Measurements from ENCODE around the gene ZNF367.
"Not testable (repeated sequence)": the region's sequence is repeated elsewhere in the genome, so short reads cannot be mapped to it uniquely, and the experiment has no call there.

The ZNF367 gene

DNA sequence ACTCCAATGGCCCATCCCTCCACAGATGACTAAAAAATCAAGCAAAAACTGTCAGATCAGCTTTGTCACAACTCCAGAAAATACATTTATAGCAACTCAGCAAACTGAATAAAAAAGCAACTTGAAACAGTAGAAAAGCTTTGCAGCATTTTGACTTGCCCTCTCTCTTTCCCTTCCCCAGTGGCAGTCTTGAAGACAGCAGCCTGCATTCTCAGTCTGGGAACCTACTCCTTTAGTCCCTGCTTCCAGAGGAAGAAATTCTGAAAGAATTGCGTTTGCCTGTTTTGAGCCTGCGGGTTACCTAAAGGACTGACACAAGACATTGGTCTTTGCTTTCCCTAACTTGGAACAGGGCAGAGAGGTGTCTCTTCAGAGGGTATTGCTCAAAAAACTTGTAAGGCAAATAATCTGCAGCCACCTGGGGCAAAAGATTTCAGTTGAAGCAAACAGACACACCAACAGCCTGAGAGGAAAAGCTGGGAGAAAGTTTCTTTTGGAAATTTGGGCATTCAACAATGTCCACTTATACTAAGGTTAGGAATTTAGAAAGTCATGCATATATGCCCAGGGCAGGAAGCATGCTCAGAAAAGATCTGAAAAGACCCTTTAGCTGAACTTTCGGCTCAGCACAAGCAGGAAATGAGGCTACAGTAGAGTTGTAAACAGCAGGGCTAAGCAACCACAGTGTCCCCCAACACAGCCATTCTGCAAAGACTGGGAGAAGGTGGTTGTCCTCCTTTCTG, 19.4 kb downstream of the ZNF367 start:
- DNase-seq: no peak

DNA sequence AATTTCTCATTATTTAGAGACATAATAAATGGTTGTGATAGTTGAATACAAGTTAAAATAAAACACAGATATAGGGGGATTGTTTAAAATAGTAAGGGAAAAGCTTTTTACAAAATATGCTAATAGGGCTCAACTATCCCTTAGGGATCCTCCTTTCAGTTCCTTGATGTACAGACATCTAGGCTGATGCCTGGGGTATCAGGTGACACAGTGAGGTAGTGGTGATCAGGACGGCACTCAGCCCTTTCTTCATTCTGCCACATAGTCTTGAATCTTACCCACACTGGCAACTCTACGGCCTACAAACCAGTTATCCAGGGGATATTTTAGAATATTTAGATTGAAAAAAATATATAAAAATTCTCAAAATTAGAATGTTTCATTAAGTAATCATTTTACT, 22.2 kb downstream of the ZNF367 start:
- no peak for DNase-seq

DNA sequence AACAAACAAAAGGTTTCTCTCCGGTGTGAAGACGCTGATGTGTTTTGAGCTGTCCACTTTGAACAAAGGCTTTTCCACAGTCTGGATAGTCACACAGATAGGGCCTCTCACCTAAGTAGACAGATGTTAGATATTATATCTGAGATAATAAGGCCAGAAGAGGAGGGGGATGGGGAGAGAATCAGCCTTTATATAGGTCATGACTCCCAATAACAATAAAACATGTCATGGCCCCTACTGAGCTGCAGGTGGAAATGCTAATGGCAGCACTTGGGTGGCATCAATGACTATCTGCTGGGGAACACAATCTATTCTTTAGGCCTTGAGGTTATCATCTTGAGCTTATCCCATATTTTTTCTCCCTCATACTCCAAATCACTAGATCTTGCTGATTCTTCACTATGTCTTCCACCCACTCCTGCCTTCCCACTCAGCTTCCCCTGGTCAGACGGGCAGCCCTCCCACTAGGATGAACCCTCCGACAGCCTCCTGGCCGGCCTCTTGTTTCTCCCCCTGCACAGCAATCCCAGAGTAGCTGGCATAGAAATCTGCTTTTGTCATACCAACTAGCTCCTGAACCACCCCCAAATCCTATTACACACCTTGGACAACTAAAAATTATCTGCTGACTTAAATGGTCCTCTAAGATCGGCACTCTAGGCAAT, 23.2 kb downstream of the ZNF367 start:
- no peak for DNase-seq

DNA sequence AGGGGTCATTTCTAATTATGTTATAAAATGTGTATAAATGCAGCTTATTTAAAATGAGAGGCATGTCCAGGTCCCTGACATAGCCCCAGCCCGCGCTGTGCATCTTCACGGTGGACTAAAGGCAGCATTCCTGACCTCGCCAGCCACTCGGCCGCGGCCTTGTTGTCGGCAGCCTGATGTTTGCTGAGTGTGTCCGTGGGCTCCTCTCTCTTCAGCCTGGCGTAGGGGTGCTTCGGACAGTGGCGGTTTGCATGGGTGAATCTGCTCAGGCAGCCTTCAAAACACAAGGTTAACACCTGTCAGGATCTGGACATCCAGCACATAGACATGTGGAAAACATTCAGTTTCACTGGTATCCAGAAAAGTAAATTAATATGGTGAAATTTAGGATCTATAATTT, 25.9 kb downstream of the ZNF367 start:
- DNase-seq: no peak

DNA sequence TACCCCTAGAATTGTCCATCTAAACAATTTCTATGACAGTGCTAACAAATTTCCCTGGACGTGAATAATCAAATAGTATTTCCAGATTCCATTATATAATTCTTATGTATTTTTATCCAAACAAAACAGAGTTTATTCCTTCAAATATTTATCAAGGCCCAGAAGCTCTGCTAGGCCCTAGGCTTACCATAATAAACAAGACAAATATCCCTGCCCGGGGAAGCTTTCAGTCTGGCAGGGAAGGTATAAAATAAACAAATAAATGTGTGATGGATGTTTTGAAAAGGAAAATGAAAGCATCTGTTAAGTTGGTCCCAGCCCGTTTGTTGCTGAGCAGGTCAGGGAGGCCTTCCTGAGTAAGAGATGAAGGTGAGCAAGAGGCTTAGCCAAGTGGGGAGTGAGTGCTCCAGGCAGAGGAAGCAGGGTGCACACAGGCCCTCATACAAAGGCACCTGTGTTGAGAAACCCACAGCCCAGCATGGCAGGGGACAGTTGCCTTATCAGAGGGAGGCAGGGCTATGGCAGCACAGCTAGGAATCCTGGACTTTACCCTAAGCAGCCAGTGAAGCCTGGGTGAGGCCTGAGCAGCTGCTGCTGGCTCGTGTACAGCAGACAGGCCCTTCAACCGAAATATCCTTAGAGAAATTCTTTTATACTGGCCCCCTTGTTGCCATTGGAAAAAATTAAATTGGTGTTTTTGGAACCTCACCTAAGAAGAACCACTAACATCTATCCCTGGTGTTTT, 27.0 kb downstream of the ZNF367 start:
- no peak for DNase-seq

DNA sequence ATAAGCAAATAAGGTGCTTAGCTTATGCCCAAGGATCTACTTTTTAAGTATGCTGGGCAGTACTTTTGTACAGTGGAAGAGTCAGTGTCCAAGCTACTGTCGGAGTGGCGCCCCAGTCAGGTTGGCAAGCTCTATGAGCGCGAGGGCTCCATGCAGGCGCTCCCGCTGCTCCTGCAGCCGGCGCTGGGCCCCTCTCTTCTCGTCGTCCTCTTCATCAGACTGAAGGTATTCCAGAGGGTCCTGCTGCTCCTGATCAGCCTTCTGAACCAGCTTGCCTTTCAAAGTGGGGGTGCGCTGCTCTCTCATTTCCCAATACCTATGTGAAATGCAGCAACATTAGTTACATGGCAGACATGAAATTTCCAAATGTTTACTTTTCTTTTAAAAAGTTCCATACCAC, 30.0 kb downstream of the ZNF367 start:
- DNase-seq: no peak

DNA sequence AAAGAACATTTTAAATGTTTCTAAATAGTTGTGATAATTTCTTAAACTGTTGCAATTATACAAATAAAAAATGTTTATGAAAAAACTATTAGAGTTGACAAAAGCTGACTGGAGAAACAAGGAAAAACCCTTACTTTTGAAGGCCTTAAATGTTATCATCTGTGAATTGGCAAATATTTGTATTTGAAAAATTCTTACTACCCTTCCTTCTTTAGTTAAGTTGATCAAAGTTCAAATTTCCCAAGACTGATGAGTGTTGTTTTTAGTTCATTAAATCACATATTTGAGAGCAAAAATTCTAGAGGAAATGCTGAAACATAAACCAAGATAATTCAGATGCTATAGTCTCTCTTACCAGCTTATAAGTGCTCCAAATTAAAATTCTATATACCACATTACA, 32.0 kb downstream of the ZNF367 start:
- no peak for DNase-seq

DNA sequence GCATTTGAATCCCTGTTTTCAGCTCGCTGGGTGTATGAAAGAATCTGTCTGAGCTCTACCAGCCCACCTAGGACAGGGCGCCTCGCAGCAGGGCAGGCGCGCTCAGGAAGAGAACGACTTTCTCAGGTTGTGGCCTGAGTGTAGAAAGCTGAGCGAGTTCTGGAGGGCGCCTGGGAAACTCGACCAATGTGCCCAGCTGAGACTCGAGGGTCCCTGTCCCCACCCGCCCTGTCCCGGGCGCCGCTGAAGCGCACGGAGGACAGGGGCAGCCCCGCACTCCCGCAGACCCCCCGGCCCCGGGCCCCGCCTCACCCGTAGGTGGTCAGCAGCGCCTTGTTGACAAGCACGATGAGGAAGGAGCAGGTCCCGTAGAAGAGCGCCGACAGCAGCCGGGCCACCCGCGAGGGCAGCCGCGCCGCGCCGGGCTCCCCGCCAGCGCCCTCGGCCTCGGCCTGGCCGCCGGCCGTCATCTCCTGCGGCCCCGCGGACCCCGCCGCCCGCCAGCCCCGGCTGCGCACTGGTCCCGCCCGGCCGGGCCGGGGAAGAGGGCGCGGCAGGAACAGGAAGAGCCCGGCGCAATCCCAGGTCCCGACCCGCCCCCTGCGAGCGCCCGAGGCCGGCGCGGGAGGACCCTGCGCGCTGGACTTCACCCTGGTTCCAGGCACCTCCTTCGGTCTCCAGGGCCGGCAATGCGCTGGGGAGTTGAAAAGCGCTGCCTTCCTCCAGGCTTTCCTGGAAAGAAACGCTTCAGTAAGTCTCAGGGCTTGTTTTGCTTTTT, 34.8 kb downstream of the ZNF367 start, which contains the start of gene SLC35D2:
SLC35D2 (minus strand) TSS at position 547 of the 778 bp plus-strand sequence; CDS start at position 470, 77 bp downstream.
- DNase-seq: no peak

DNA sequence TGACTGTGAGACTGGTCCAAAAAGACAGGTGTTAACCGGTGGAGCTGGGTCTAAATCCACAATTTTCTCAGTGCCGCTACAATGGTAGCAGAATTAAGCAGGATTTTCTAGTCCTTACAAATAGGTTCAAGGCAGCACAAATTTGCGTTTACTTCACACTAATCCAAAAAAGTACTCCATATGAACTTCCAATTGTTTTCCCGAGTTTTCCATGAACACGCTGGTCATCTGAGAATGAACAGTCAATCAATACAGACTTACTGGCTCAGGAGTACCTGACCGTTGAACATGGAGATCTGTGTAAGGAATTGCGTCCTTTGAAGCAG, 35.4 kb downstream of the ZNF367 start:
- no peak for DNase-seq

DNA sequence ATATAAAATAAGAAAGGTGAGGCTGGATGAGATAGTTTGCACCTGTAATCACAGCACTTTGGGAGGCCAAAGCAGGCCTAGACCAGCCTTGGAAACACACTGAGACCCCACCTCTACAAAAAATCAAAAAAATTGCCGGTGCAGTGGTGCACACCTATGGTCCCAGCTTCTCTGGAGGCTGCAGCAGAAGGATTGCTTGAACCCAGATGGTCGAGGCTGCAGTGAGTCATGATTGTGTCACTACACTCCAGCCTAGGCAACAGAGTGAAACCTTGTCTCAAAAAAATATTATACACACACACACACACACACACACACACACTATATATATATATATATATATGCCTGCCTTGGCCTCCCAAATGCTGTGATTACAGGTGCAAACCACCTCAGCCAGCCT, 36.0 kb downstream of the ZNF367 start:
- DNase-seq: no peak

DNA sequence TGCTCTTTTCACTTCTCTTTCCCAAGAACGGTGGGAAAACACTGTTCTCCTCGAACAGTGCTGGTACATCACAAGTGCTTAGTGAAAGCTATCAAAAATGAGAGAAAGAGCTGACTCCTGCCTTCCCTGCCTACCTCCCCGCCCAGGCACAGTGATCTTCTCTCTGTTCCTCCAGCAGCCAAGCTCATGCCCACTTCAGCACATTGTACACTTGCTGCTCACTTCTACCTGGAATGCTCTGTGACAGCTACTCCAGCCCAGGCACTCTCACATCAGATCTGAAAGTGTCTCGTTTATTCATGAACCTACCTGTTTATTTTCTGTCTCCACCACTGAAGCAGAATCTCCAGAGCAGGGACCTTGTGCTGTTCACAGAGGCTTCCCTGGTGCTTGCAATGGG, 36.5 kb downstream of the ZNF367 start:
- no peak for DNase-seq

DNA sequence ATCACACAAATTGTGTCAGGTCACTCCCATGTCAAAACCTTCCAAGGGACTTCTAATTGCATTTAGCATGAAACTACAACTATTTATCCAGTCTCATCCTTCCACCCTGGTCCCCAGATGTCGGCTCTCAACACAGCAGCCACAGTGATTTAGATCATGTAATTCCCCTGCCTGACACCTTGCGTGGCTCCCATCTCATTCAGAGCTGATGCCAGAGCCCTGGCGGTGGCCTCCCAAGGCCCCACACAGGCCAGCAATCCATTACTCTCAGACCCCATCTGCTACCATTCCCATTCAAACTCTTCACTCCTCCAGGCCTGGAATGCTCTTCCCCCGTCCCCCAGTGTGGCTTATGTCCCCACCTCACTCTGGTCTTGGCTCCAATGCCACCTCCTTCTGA, 37.0 kb downstream of the ZNF367 start:
- no peak for DNase-seq

DNA sequence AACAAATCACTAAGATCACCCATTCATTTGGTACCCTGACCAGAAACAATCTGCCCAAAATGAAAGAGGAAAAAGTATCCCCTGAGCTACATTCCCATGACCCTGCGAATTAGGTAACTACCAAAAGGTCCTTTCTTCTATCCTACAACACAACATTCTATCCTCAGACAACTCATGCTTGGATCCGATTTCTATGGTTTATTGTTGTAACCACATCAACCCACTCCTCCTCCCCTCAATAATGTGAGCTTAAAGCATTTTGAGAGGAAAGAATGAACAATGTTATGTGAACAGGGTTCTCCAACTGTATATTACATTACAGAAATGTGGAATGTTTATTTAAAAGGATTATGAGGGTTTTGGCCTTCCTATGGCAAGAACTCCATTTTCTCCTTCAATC, 38.7 kb downstream of the ZNF367 start:
- no peak for DNase-seq

DNA sequence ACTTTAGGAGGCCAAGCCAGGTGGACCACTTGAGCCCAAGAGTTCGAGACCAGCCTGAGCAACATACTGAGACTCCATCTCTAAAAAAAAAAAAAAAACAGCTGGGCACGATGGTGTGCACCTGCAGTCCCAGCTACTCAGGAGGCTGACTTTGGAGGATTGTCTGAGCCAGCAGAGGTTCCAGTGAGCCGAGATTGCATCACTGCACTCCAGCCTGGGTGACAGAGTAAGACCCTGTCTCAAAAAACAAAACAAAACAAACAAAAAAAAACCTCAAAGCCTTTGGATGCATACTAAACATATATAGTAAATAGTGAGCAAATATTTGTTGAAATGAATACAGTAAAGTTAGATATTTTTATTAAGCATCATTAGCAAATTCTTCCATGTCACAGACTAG, 40.0 kb downstream of the ZNF367 start:
- no peak for DNase-seq

DNA sequence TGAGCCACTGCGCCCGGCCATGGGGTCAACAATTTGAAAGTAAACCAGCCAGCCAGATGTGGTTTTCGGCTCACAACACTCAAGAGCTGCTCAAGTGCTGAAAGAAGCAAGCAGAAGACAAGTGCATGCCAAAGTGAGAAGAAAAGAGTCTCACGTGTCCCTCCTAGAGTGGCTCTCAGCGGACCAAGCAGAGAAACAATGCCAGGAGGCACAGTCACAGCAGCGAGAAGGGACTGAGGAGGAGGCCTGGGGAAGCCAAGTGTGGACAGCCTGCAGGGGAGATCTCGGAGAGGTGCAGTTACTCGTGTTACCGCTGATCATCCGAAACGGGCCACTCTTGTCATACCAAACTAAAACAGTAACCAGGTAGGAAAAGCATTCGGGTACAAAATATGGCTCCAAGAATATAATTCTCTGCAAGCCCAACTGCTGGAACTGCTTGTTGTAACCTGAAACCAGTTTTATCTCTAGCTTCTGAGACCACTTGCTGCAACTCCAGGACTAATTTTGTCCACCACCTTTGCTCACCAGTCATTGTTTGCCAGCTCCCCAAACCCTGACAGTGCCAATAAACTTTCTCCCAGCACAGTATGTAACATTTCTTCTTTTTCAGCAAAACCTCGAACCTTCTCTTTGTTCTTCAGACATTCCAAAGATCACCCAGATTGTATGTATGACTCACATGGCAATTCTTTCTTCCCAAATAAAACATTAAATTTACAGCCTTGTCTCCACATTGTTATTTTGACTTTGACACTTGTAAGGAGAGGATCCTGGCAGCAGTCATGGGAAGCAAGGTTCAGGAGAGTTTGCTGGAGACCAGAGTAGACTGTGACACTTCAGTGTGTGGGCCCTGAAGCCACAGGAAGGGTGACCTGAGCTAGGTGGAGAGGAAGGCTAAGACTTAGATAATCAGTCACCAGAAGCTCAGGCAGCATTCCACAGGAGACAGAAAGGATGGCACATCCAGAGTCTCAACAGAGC, 41.0 kb downstream of the ZNF367 start:
- no peak for DNase-seq

DNA sequence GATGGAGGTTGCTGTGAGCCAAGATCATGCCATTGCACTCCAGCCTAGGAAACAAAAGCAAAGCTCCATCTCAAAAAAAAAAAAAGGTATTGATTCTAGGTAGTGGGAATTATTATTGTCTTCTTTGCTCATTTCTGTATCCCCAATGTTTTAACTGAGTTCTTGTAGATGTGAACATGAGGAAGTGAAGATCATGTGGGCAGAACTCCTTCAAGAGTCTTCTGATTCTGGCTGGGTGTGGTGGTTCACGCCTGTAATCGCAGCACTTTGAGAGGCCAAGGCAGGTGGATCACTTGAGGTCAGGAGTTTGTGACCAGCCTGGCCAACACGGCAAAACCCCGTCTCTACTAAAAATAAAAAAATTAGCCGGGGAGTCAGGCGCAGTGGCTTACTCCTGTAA, 42.7 kb downstream of the ZNF367 start:
- not testable (repeated sequence) for DNase-seq

DNA sequence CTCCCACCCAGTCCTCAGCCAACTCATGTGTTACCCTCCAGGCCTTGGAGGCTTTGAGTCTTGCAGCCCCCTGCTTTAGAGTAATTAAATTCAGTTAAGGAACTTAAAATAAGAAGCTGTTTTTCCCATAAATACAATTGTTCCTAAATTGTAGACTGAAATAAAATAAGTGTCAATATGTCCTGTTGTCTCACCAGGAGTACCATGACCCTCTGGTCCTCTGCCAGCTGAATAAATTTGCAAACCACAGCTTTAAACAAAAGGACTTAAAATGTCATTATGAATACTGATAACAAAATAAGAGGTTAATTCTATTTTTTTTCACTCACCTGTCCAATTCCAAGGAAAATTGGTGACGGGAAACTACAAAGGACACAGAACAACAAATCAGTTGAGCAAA, 50.2 kb downstream of the ZNF367 start:
- no peak for DNase-seq

DNA sequence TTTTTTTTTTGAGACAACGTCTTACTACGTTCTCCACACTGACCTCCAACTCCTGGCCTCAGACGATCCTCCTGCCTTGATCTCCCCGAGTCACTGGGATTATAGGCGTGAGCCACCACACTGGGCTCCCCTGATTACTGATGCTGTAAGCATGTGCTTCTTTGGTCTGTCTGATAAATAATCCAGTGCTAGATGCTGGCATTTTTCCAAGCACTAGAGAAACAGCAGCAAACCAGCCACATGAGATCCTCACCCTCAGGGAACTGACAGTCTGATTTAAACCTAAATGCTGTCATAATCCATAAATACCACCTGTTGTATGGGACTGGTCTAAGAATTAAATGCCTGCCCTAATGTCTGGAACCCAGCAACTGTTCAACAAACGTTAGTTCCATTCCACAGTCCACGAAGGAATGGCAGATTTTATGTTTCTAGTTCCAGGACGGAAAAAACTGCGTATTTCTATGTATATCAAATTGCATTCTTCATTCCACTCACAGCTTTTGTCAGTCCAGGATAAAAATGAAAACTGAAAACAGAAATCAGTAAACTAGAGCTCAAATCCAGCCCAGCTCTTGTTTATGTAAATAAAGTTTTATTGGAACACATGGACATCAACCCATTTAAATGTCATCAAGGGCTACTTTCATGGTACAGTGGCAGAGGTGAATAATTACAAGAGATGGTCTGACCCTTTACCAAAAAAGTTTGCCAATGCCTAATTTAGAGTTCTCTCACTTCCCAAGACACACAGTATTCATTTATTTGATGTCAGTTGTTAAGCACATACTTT, 54.8 kb downstream of the ZNF367 start:
- DNase-seq: no peak

DNA sequence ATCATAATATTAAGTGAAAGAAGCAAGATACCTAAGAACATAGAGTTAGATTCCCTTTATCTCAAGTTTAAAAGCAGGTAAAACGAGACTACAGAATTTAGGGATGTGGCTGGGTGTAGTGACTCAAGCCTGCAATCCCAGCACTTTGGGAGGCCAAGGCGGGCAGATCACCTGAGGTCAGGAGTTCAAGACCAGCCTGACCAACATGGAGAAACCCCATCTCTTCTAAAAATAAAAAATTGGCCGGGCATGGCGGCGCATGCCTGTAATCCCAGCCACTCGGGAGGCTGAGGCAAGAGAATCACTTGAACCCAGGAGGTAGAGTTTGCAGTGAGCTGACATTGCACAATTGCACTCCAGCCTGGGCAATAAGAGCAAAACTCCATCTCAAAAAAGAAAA, 56.1 kb downstream of the ZNF367 start:
- DNase-seq: not testable (repeated sequence)

DNA sequence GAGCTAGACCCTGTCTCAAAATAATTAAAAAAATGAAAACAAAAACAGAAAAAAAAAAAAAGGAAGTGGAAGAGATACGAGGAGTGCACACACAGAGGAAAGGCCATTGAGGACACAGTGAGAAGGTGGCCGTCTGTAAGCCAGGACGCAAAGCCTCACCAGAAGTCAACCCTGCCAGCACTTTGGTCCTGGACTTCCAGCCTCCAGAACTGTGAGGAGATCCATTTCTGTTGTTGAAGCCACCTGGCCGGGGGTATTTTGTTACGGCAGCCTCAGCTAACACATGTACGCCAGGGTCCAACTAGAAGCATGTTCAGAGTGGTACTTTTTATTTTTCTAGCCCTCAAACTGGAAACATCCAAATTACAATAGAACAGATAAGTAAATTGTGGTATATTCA, 56.5 kb downstream of the ZNF367 start:
- DNase-seq: no peak

DNA sequence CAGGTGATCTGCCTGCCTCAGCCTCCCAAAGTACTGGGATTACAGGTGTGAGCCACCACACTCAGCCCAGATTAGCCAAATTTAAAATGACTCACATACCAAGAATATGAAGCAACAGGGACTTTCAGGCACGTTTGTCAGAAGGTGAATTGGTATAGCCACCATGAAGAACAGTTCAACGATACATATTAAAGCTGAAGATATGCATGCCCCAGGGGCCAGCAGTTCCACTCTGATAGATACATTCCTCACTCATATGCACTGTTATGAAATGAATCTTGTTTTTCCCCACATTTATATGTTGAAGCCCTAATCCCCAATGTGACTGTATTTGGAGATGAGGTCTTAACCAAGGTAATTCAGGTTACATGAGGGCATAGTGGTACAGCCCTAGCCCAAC, 57.2 kb downstream of the ZNF367 start:
- DNase-seq: no peak

All from NCI-H446 treated with DMSO at 0.1 percent for 48 hours (cell line).